Measurements from ENCODE around the gene DISC1.

DNA sequence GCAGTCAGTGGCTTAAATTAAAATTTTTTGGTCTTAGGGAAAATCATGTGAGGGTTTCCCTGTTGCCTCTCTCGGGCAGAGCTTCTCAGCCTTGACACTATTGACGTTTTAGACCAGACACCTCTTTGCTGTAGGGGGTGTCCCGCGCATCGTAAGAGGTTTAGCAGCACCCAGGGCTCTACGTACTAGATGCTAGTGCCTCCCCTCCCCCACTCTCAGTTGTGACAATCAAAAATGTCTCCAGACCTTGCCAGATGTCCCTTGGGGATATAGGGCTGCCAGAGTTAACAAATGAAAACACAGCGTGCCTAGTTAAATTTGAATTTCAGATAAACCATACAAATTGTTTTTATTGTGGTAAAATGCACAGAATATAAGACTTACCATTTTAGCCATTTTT is 293.3 kb downstream of the DISC1 start:
- TF ChIP-seq, protein P1, sequence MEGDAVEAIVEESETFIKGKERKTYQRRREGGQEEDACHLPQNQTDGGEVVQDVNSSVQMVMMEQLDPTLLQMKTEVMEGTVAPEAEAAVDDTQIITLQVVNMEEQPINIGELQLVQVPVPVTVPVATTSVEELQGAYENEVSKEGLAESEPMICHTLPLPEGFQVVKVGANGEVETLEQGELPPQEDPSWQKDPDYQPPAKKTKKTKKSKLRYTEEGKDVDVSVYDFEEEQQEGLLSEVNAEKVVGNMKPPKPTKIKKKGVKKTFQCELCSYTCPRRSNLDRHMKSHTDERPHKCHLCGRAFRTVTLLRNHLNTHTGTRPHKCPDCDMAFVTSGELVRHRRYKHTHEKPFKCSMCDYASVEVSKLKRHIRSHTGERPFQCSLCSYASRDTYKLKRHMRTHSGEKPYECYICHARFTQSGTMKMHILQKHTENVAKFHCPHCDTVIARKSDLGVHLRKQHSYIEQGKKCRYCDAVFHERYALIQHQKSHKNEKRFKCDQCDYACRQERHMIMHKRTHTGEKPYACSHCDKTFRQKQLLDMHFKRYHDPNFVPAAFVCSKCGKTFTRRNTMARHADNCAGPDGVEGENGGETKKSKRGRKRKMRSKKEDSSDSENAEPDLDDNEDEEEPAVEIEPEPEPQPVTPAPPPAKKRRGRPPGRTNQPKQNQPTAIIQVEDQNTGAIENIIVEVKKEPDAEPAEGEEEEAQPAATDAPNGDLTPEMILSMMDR (IDR thresholded peaks at IDR 0.05; ENCODE audit: insufficient read depth, low read length, poor library complexity, severe bottlenecking), result no peak
- TF ChIP-seq EZH2phosphoT487 (conservative IDR thresholded peaks at IDR 0.05; ENCODE audit: low read length), result no peak
